K562 (cell line): ENCODE data around the gene KCNIP2. TPM values are rescaled to one million over a fixed set of nuclear protein-coding genes. Genes with fewer than 3 reads are reported as not detected.
A peak's percentile ranks its signal among the peaks of the same experiment; 100 is the strongest.

Source experiments
- ARID1B ChIP-seq: fragments of 450-650 bp; IDR thresholded peaks from 2 replicates; pipeline ENCODE4 v1.6.1; 2016; ENCODE audit warnings: antibody characterized with exemption, mild to moderate bottlenecking, inconsistent platforms
- BHLHE40 ChIP-seq: IDR thresholded peaks from 2 replicates; pipeline ENCODE4 v1.6.1; 2011; ENCODE audit warnings: low read length, improper control_type of control experiment
- CBX8 ChIP-seq: fragments of 200-600 bp; sonication (generic); IDR thresholded peaks from 2 replicates; pipeline ENCODE4 v1.6.1; 2012; ENCODE audit warnings: borderline replicate concordance, mixed run types, low read depth, mild to moderate bottlenecking, moderate library complexity, mixed read lengths, low read length, control low read depth, inconsistent platforms; ENCODE audit not compliant: poor library complexity, severe bottlenecking; ENCODE audit errors: extremely low read depth
- CHCHD3 ChIP-seq: fragments of 250-450 bp; sonication (Bioruptor Pico); IDR thresholded peaks from 2 replicates; pipeline ENCODE4 v2.1.2; 2022; ENCODE audit warnings: mild to moderate bottlenecking
- EGR1 ChIP-seq: fragments of 450-650 bp; conservative IDR thresholded peaks from 2 replicates; pipeline ENCODE4 v1.6.1; 2017; ENCODE audit warnings: mild to moderate bottlenecking
- EWSR1 ChIP-seq: fragments of 450-650 bp; IDR thresholded peaks from 2 replicates; pipeline ENCODE4 v1.6.1; 2018; ENCODE audit warnings: borderline replicate concordance, mild to moderate bottlenecking, low read depth, moderate library complexity; ENCODE audit not compliant: partially characterized antibody
- HDAC1 ChIP-seq, 2 experiments: fragments of 450-650 bp; IDR thresholded peaks; 2 replicates each; pipeline ENCODE4 v1.6.1; 2016 to 2017; ENCODE audit warnings: inconsistent platforms in 1 of 2, mild to moderate bottlenecking in 1 of 2, moderate library complexity in 1 of 2
- MBD2 ChIP-seq: sonication (generic); IDR thresholded peaks from 2 replicates; pipeline ENCODE4 v1.6.1; 2016; ENCODE audit warnings: low read depth, borderline replicate concordance
- MTA2 ChIP-seq: fragments of 450-650 bp; IDR thresholded peaks from 2 replicates; pipeline ENCODE4 v1.6.1; 2016; ENCODE audit warnings: low read depth
- NR2F6 ChIP-seq: fragments of 450-650 bp; formaldehyde crosslinking; IDR thresholded peaks from 2 replicates; pipeline ENCODE4 v1.4.0; 2020; ENCODE audit warnings: mild to moderate bottlenecking
- NRF1 ChIP-seq, 2 experiments: fragments of 450-650 bp; IDR thresholded peaks in 1 of 2; conservative IDR thresholded peaks in 1 of 2; 2 replicates each; pipeline ENCODE4 v1.6.1; 2014; ENCODE audit warnings: mild to moderate bottlenecking in 2 of 2
- NUFIP1 ChIP-seq: fragments of 450-650 bp; IDR thresholded peaks from 2 replicates; pipeline ENCODE4 v1.6.1; 2018; ENCODE audit not compliant: partially characterized antibody
- OTX1 ChIP-seq: fragments of 450-650 bp; formaldehyde crosslinking; IDR thresholded peaks from 2 replicates; pipeline ENCODE4 v1.4.0; 2022; ENCODE audit warnings: mild to moderate bottlenecking
- PHB ChIP-seq: fragments of 250-450 bp; sonication (Bioruptor Pico); IDR thresholded peaks from 2 replicates; pipeline ENCODE4 v1.5.0; 2021
- POLR2AphosphoS2 ChIP-seq: IDR thresholded peaks from 2 replicates; pipeline ENCODE4 v1.6.1; 2012; ENCODE audit warnings: low read length, improper control_type of control experiment
- POLR2AphosphoS5 ChIP-seq: IDR thresholded peaks from 2 replicates; pipeline ENCODE4 v1.6.1; 2011; ENCODE audit warnings: mild to moderate bottlenecking, low read depth, low read length, moderate library complexity; ENCODE audit not compliant: control insufficient read depth, insufficient read depth
- RCOR1 ChIP-seq, 2 experiments: IDR thresholded peaks; 2 replicates each; pipeline ENCODE4 v1.6.1; 2012; ENCODE audit warnings: low read depth in 2 of 2, low read length in 2 of 2, borderline replicate concordance in 1 of 2, improper control_type of control experiment in 1 of 2
- SUPT5H ChIP-seq: fragments of 450-650 bp; IDR thresholded peaks from 2 replicates; pipeline ENCODE4 v1.6.1; 2016
- TBP ChIP-seq: optimal IDR thresholded peaks from 2 replicates; pipeline ENCODE3; 2011; ENCODE audit warnings: low read depth, low read length, improper control_type of control experiment
- ZKSCAN1 ChIP-seq: fragments of 150-350 bp; IDR thresholded peaks from 2 replicates; pipeline ENCODE4 v1.6.1; 2016; ENCODE audit warnings: low read depth, low read length
- ZNF282 ChIP-seq: sonication (generic); formaldehyde crosslinking; IDR thresholded peaks from 2 replicates; pipeline ENCODE4 v1.8.1; 2023; ENCODE audit warnings: missing genetic modification reagents
- polyA plus RNA-seq, 8 experiments: library from polyadenylated mRNA; depleted of rRNA in 4 of 8; stranded (reverse) in 5 of 8; unstranded in 3 of 8; fragments of >200 nt; fragmentation: Nextera tagmentation in 2 of 8; fragmentation: Illumina TruSeq in 1 of 8; extraction: Ambion mirVana in 2 of 8; extraction: Trizol in 1 of 8; gene quantifications; 2 replicates each; pipeline versions ENCODE4 v1.2.1 to v1.2.3, GENCODE V29; 2011 to 2014; ENCODE audit warnings: inconsistent platforms in 1 of 8, missing spikeins in 1 of 8
- total RNA-seq, 7 experiments: library from RNA; depleted of rRNA in 6 of 7; stranded (reverse); fragments of >200 nt in 6 of 7; fragmentation: Illumina TruSeq in 2 of 7; extraction: Trizol in 2 of 7; gene quantifications; 2 replicates each; pipeline versions ENCODE4 v1.2.1 to v1.2.3, GENCODE V29; 2011 to 2021; ENCODE audit warnings: low replicate concordance in 1 of 7
- TF ChIP-seq, protein P1 (sequence below): fragments of 450-650 bp; IDR thresholded peaks from 2 replicates; pipeline ENCODE4 v1.6.1; 2016; ENCODE audit warnings: low read depth

Gene KCNIP2
- total and polyA plus RNA-seq, 9 of the 15 experiments (the other 6 are each of a cell fraction or from before 2014, with no cell fraction given), result 2.5 to 7.6 (median 4.1) TPM

DNA sequence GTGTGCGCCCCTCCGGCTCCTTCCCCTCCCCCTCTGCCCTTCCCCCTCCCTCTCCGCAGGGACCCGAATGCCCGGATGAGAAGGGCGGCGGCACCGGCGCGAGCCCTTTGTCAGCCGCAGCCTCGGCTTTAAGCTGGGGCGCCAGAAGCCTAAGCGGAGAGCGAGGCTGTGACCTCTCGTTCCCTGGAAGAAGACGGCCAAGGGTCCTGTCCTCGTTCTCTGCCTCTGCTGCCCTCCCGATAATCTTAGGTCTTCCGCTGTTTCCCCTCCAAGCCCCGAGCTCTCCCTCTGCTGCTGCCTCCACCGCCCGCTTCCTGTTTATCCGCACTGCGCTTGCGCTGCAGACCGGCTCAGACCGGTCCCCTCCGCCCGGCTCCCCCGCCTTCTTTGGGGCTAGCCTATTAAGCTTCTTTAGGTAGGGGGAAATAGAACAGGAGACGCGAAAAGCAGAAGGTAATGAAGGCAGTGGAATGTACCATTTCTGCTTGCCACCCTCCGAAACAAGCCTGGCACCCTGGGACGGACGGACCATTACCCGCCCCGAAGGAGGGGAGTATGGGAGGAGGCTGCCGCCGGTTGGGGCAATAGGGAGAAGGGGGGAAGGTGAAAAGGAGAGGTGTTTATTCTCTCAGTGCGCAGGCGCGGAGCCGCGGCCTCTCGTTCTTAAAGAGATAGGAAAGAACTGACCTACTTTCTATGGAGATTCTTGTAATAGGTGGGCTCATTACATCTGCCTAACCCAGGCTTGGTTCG lies 25.3 kb downstream of the KCNIP2 start, which contains the start of gene OGA (continued):
- TF ChIP-seq ZKSCAN1, result no peak
- TF ChIP-seq TBP, result peak; percentile 72
- peak; percentile 94 for TF ChIP-seq BHLHE40
- TF ChIP-seq MBD2, result peak; percentile 97
- TF ChIP-seq OTX1 (CRISPR knock-in tag), result peak; percentile 64; the same call in 1 of the 2 replicates
- no peak for TF ChIP-seq EWSR1
- TF ChIP-seq NR2F6 (CRISPR knock-in tag), result no peak
- TF ChIP-seq NUFIP1, result peak; percentile 80
- TF ChIP-seq NRF1 (conservative IDR thresholded peaks at IDR 0.05 in 1 of 2, IDR thresholded peaks at IDR 0.05 in 1 of 2), result peak; percentile 97
- TF ChIP-seq ZNF282 (CRISPR knock-in tag), result no peak
- TF ChIP-seq MTA2, result no peak
- no peak for TF ChIP-seq CBX8
- TF ChIP-seq POLR2AphosphoS5, result peak; percentile 92
- 0 out of 2 replicates have a peak, but pooled peaks have one; percentile 16 for TF ChIP-seq ARID1B
- TF ChIP-seq CHCHD3 (CRISPR knock-in tag), result peak; percentile 17; the same call in 1 of the 2 replicates
- peak; percentile 66 for TF ChIP-seq EGR1
- TF ChIP-seq, protein P1, sequence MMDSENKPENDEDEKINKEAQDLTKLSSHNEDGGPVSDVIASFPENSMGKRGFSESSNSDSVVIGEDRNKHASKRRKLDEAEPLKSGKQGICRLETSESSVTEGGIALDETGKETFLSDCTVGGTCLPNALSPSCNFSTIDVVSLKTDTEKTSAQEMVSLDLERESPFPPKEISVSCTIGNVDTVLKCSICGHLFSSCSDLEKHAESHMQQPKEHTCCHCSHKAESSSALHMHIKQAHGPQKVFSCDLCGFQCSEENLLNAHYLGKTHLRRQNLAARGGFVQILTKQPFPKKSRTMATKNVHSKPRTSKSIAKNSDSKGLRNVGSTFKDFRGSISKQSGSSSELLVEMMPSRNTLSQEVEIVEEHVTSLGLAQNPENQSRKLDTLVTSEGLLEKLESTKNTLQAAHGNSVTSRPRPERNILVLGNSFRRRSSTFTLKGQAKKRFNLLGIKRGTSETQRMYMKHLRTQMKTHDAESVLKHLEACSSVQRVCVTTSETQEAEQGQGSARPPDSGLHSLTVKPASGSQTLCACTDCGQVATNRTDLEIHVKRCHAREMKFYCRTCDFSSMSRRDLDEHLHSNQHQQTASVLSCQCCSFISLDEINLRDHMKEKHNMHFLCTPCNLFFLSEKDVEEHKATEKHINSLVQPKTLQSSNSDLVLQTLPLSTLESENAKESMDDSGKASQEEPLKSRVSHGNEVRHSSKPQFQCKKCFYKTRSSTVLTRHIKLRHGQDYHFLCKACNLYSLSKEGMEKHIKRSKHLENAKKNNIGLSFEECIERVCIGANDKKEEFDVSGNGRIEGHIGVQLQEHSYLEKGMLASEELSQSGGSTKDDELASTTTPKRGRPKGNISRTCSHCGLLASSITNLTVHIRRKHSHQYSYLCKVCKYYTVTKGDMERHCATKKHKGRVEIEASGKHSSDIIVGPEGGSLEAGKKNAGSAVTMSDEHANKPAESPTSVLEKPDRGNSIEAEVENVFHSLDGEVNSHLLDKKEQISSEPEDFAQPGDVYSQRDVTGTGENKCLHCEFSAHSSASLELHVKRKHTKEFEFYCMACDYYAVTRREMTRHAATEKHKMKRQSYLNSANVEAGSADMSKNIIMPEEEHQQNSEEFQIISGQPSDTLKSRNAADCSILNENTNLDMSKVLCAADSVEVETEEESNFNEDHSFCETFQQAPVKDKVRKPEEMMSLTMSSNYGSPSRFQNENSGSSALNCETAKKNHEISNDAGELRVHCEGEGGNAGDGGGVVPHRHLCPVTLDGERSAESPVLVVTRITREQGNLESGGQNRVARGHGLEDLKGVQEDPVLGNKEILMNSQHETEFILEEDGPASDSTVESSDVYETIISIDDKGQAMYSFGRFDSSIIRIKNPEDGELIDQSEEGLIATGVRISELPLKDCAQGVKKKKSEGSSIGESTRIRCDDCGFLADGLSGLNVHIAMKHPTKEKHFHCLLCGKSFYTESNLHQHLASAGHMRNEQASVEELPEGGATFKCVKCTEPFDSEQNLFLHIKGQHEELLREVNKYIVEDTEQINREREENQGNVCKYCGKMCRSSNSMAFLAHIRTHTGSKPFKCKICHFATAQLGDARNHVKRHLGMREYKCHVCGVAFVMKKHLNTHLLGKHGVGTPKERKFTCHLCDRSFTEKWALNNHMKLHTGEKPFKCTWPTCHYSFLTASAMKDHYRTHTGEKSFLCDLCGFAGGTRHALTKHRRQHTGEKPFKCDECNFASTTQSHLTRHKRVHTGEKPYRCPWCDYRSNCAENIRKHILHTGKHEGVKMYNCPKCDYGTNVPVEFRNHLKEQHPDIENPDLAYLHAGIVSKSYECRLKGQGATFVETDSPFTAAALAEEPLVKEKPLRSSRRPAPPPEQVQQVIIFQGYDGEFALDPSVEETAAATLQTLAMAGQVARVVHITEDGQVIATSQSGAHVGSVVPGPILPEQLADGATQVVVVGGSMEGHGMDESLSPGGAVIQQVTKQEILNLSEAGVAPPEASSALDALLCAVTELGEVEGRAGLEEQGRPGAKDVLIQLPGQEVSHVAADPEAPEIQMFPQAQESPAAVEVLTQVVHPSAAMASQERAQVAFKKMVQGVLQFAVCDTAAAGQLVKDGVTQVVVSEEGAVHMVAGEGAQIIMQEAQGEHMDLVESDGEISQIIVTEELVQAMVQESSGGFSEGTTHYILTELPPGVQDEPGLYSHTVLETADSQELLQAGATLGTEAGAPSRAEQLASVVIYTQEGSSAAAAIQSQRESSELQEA, result 0 out of 2 replicates have a peak, but pooled peaks have one; percentile 37
- peak in 1 of 2 experiments; percentile 78; a peak in 1 of 4 replicates for TF ChIP-seq HDAC1 (IDR thresholded peaks at IDR 0.05)
- TF ChIP-seq RCOR1 (IDR thresholded peaks at IDR 0.05; ENCODE audit: borderline replicate concordance in 1 of 2, low read depth in 2 of 2, low read length in 2 of 2), result peak in 1 of 2 experiments; percentile 25; a peak in 1 of 4 replicates
- TF ChIP-seq PHB (CRISPR knock-in tag), result 0 out of 2 replicates have a peak, but pooled peaks have one; percentile 55
- TF ChIP-seq POLR2AphosphoS2, result peak; percentile 89; the same call in 1 of the 2 replicates
- TF ChIP-seq SUPT5H, result peak; percentile 97
